NT2/D1 (cell line): ENCODE measurements around the gene RANBP1.
"Not testable (repeated sequence)": the region's sequence is repeated elsewhere in the genome, so short reads cannot be mapped to it uniquely, and the experiment has no call there.

Experiments used
- DNase-seq: peaks from one replicate; pipeline ENCODE4 v3.0.0-alpha.2; 2011; ENCODE audit warnings: low read depth, low spot score
- H3K27me3 ChIP-seq: 2 replicates; pipeline ENCODE4 v1.6.0; 2011; ENCODE audit warnings: mild to moderate bottlenecking; ENCODE audit not compliant: insufficient read length, insufficient read depth
- H3K36me3 ChIP-seq: 2 replicates; pipeline ENCODE4 v1.6.1; 2011; ENCODE audit warnings: mild to moderate bottlenecking, low read length, mixed read lengths; ENCODE audit not compliant: insufficient read depth, insufficient read length
- H3K4me1 ChIP-seq: 2 replicates; pipeline ENCODE4 v1.5.1; 2011; ENCODE audit not compliant: insufficient read depth, insufficient read length
- H3K4me3 ChIP-seq: 2 replicates; pipeline ENCODE4 v1.5.1; 2011; ENCODE audit warnings: low read depth; ENCODE audit not compliant: insufficient read length
- H3K9ac ChIP-seq: 2 replicates; pipeline ENCODE4 v1.6.0; 2011; ENCODE audit warnings: low read depth; ENCODE audit not compliant: insufficient read length
- H3K9me3 ChIP-seq: 2 replicates; pipeline ENCODE4 v1.5.1; 2011; ENCODE audit warnings: mild to moderate bottlenecking, low read length; ENCODE audit not compliant: insufficient read depth
- SUZ12 ChIP-seq: IDR thresholded peaks from 2 replicates; pipeline ENCODE4 v1.6.1; 2011; ENCODE audit not compliant: insufficient read length, insufficient read depth; ENCODE audit errors: extremely low read depth
- YY1 ChIP-seq: IDR thresholded peaks from 2 replicates; pipeline ENCODE4 v1.6.1; 2011; ENCODE audit not compliant: insufficient read length, insufficient read depth
- ZNF274 ChIP-seq: IDR thresholded peaks from 2 replicates; pipeline ENCODE4 v1.6.1; 2011; ENCODE audit warnings: mild to moderate bottlenecking, low read depth, low read length

The RANBP1 gene

DNA sequence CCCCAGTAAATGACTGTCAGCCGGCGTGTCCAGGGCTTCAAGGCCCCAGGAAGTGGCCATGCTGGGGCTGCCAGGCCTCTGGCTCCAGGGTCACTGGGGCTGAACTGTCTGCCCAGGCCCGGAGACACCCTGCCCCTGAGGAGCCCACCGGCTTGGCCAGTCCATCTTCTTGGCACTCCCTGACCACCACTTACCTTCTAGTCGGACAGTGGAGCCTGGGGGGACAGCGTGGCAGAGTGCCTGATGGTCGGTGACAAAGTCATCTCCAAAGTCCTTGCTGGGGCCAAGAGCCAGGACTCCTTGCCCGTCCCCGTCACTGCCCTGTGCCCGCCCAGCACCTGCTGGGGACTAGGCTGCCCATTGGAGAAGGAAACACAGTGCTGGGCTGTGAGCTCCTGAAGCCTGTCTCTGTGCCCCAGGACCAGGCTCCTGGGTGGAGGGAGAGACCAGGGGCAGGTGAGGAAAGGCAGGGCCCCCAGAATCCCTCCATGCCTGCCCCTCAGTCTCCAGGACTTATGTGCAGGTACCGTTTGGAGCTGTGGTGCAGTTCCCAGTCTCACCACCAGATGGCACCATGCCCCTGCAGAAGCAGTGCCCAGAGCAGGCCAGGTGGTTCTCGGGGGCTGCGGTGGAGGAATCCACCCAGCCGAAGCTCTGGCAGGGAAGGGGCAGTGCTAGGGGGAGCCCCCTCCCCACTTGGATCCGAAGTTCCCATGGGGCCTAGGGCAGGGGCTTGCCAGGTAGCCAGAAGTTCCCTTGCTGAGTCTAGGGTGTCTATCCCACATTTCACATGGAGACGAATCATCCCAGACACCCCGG, 40.9 kb downstream of the RANBP1 start:
- TF ChIP-seq SUZ12 (no peak), YY1 (no peak), ZNF274 (no peak)
- peak; percentile 63 for DNase-seq
- no peaks in the 10 kb centered on the region for H3K27me3 ChIP-seq
- H3K36me3 ChIP-seq = no peaks in the 10 kb centered on the region
- no peak overlapping the region for H3K4me3 ChIP-seq
- peaks cover 9% of the 10 kb centered on the region for H3K4me1 ChIP-seq
- H3K9me3 ChIP-seq = no peaks in the 10 kb centered on the region
- H3K9ac ChIP-seq = no peak overlapping the region

DNA sequence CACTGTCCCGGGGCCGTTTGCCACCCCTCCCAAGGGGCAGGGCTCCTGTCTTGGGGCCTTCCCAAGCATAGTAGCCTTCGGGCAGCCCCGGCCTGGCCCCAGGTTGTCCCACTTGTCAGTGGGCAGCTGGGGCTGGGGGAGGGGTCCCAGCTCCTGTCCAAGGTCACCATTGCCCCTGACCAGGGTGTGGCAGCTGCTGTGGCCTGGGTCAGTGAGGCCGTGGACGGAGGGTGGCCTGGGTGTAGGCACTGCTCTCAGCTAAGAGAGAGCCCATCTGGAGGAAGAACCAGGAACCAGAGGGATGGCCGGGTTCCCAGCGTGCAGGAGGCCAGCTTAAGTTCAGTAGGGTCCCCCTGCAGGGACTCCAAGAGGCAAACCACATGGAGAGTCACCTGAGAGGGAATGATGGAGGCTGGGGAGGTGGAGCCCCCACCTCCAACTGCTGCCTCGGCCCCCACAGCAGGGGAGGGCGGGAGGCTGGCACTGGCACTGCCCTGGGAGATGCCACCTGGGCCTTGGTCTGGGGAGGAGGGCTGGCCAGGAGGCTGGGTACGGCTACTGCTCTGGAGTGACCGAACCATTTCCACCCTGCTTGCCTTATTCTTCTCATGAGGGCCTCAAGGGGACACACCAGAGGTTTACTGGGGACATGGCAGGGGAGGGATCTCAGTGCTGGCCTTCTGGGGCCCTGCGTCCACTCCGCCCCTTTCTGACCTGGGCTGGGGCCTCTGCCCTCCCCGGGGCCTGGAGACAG, 41.7 kb downstream of the RANBP1 start:
- Histone ChIP-seq H3K4me3 (no peak overlapping the region), H3K9me3 (no peaks in the 10 kb centered on the region), H3K36me3 (no peaks in the 10 kb centered on the region), H3K27me3 (no peaks in the 10 kb centered on the region), H3K4me1 (peaks cover 9% of the 10 kb centered on the region), H3K9ac (no peak overlapping the region)
- no peak for DNase-seq
- TF ChIP-seq YY1 = no peak
- TF ChIP-seq ZNF274 = no peak
- TF ChIP-seq SUZ12 = no peak

DNA sequence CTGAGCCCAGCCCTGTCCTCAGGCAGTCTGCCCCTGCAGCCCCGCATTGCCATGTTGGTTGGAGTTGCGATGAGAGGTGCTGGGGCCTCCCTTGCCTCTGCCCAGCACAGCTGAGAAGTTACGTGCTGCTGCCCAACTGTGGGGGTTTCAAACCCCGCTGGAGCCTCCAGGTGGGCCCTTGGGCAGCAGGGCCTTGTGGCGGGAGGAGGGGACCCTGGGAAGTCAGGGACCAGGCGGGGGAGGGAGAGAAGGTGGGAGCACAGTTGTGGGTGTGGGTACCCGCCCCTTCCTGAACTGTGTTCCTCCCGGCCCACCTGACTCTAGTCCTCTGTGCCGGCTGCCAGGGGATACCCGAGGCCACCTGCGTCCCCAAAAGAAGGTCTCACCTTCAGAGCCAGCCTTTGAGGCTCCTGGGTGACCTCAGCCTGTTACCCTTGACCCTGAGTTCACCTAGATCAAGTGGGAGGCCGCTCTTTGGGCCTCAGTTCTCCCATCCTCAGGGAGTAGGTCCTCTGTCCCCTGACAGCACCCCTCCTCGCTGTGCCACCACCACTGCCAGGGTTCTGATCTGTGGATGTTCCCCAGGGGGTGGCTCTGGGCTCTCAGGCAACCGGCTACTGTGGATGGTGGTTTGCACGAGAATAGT, 42.6 kb downstream of the RANBP1 start:
- TF ChIP-seq SUZ12 (no peak), YY1 (no peak), ZNF274 (no peak)
- no peak for DNase-seq
- no peaks in the 10 kb centered on the region for H3K36me3 ChIP-seq
- H3K9ac ChIP-seq = peak overlapping the region; percentile 2
- no peaks in the 10 kb centered on the region for H3K27me3 ChIP-seq
- H3K4me3 ChIP-seq = no peak overlapping the region
- no peaks in the 10 kb centered on the region for H3K9me3 ChIP-seq
- peaks cover 9% of the 10 kb centered on the region for H3K4me1 ChIP-seq

DNA sequence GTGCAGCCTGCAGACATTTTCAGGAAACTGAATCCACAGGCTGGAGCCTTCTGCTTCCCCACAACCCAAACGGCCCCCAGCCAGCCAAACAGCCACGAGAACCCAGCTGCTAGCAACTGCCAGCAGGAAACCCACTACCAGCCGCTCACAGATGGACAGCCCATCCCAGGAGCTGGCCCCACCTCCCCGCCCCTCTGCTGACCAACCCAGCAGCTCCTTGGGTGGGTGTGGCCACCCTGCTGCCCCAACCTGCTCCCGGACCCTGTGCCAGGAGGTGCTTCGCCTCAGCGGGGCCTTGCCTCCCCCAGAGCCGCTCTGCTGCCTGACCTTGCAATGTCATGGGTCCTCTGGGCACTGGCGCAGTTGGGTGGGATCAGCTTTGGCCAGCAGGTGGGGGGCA, 43.2 kb downstream of the RANBP1 start:
- Histone ChIP-seq H3K27me3 (no peaks in the 10 kb centered on the region), H3K36me3 (no peaks in the 10 kb centered on the region), H3K4me1 (peaks cover 5% of the 10 kb centered on the region), H3K4me3 (no peak overlapping the region), H3K9me3 (no peaks in the 10 kb centered on the region), H3K9ac (no peak overlapping the region)
- TF ChIP-seq SUZ12 (no peak), ZNF274 (no peak), YY1 (no peak)
- no peak for DNase-seq

DNA sequence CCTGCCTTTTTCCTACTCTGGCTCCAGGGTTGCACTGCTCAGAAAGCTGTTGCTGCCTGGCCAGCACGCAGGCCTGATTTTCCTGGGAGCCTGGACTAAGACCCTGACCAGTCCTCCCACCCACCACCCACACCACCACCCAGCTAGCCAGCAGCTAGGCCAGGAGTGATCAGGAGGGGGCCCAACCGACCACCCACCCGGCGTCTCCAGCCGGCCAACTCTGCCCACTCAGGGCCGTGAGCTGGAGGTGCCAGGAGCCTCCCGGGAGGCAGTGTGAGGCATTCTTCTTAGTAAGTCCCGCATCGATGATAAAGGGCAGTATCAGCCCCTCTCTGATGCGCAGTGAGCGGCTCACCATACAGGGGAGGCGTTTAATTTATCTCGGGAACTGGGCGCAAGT, 43.6 kb downstream of the RANBP1 start:
- not testable (repeated sequence) for H3K9ac ChIP-seq, DNase-seq, H3K4me3 ChIP-seq, H3K27me3 ChIP-seq, H3K36me3 ChIP-seq, H3K4me1 ChIP-seq, H3K9me3 ChIP-seq

DNA sequence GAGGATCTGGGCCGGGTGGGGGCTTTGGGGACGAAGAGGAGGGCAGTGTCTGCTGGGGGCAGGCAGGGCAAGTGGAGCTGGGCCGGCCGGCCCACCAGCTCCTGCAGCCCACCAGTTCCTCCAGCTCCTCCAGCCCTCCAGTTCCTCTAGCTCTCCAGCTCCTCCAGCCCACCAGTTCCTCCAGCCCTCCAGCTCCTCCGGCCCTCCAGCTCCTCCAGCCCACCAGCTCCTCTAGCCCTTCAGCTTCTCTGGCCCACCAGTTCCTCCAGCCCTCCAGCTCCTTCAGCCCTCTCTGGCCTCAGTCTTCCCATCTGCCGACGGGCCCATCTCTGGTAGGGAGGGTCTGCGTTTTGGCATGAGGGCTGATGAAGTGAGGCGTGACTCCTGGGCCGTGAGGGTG, 44.1 kb downstream of the RANBP1 start:
- H3K27me3 ChIP-seq = no peaks in the 10 kb centered on the region
- H3K4me3 ChIP-seq = no peak overlapping the region
- no peaks in the 10 kb centered on the region for H3K9me3 ChIP-seq
- no peak overlapping the region for H3K9ac ChIP-seq
- TF ChIP-seq ZNF274 = no peak
- no peak for TF ChIP-seq SUZ12
- no peaks in the 10 kb centered on the region for H3K36me3 ChIP-seq
- no peak for DNase-seq
- H3K4me1 ChIP-seq = peaks cover 2% of the 10 kb centered on the region

DNA sequence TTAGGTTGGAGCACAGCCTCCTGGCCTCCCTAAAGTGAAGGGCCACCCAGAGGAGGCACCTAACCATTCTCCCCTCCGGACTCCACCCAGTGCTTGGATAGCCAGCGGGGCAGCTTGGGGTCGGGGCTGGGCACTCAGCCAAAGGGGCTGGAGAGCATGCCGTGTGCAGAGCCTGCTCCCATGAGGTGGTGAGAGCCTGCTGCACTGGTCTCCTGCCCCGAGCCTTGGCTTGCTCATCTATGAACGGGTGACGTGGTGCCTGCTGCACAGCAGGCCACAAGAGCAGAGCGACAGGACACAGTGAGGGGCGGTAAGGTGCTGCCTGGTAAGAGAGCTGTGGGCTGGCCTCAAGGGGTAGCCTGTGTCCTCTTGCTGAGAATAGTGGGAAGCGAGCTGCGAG, 49.0 kb downstream of the RANBP1 start:
- DNase-seq = no peak
- H3K9me3 ChIP-seq = no peaks in the 10 kb centered on the region
- H3K9ac ChIP-seq = no peak overlapping the region
- H3K36me3 ChIP-seq = no peaks in the 10 kb centered on the region
- TF ChIP-seq YY1 = no peak
- no peak for TF ChIP-seq SUZ12
- TF ChIP-seq ZNF274 = no peak
- H3K4me3 ChIP-seq = no peak overlapping the region
- no peaks in the 10 kb centered on the region for H3K27me3 ChIP-seq
- no peaks in the 10 kb centered on the region for H3K4me1 ChIP-seq
